T-helper 1 cell treated with Interleukin-12 subunit alpha and Interleukin-12 subunit beta and Interleukin-4 antibody, amounts not matched to agents 30 ng/mL and 1 ng/mL, for 36 hours (primary cell): Measurements from ENCODE around the gene SUGP2. TPM values are rescaled to one million over a fixed set of nuclear protein-coding genes. Genes with fewer than 3 reads are reported as not detected.

Source experiments
- intact Hi-C: fragments of 100-400 bp; cut with micrococcal nuclease; formaldehyde crosslinking; loops from one replicate; pipeline ENCODE4 v1.15.1; 2024
- total RNA-seq: library from RNA; stranded (reverse); gene quantifications from 2 replicates; pipeline ENCODE4 v1.2.3, GENCODE V29; 2022

Gene SUGP2
- total RNA-seq, 1 donor from 2014 or later: 117 TPM

DNA sequence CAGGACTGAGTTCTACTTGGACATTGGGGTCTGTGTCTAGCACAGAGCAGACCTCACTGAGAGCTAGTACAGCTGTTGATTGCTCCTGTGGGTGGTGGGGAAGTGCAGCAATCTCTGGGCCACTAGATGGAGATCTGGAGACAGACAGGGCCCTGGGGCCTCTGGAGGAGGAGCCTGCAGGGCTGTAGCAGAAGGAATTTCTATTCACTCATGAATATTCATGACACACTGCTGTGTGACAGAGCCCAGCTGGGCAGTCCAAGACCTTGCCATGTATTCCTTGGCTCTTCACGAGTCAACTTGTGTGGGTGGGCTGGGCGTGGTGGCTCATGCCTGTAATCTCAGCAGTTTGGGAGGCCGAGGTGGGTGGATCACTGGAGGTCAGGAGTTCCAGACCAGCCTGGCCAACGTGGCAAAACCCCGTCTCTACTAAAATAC lies 37.5 kb downstream of the SUGP2 start:
- intact Hi-C loops: loop anchor here (5.0 kb wide), 1 partner anchor 116 kb away; no protein-coding TSS in a partner anchor

DNA sequence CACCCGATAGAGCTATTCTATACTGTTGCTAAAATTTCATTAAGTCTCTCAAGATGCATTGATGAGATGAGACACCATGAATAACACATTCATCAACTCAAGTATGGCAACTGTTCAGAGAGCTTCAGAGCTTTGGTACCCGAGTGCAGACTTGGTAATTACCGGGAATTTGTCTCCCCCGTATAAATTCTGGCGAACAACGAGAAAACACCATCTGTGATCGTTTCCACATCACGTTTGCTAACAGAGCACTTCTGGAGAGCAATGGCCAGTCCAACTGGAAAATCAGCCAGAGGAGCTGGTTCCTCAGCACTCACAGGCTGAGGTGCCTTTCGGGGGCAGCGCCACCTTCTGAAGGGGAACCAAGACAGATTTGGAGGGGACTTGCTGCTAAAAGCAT lies 40.2 kb downstream of the SUGP2 start:
- intact Hi-C loops: no loop called here

- intact Hi-C loops: no loop called here
Measured at GRCh38 chr19:18992696-18993095, 40.6 kb downstream of the SUGP2 start.

DNA sequence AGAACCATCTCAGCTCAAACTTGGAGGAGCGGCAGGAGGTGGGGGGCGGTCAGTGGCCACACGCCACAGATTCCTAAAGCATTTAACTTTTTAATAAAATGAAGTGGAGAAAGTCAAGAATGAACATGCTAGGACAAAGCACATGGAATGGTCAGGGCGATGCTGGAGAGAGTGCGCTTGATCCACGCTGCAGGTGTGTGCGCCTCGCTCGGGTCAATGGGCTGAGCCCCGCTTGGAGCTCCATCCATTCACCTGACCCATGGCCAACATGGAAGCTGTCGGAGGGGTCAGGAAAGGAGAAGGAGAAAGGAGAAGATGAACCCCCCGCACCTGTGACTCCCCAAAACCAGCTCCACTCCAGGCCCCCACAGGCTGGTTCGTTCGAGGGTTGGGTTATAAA lies 41.8 kb downstream of the SUGP2 start:
- intact Hi-C loops: no loop called here

- intact Hi-C loops: no loop called here
Measured at GRCh38 chr19:18991006-18991405, 42.3 kb downstream of the SUGP2 start.

DNA sequence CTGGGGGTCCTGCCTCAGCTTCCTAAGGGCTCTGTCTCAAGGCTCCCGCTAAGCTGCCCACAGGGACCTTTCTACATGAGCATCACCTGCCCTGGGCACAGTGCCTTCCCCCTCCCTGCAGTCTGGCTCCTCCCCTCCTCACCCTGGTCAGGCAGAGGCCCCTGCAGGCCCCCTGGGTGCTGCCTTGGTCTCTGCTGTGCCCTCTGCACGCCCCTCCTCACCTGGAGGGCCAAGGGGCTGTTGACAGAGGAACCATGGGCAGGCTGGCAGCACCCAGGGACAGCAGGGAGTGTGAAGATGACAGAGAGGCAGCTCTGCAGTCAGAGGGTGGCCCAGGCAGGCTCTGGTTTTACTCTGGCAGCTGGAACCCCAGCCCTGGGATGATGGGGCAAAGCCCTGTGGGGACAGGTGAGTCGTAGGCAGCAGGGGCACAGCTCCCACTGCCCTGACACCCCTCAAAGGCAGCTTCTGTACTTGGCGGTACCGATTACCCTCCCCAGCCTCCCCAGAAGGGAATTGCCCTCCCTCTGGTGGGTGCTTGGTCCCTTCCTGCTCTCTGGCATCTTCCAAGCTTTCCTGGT lies 43.1 kb downstream of the SUGP2 start:
- intact Hi-C loops: no loop called here

DNA sequence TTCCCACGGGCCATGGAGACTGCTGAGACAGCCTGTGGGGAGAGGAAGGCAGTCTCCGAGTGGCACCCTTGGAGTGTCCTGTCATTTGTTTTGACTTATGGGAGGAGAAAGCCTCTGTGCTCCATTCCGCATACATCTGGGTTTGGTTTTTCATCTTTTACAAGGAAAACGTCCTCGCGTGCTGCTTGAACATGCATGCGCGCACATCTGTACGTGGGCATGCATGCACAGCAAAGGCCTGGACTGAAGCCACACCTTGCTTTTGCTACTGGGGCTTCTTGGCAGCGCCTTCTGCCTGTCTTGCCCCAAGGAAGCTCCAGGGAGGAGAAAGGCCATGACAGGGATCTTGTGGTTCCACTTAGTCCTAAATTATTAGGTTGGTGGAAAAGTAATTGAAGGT lies 44.0 kb downstream of the SUGP2 start:
- intact Hi-C loops: no loop called here

GRCh38 chr19:18987456-18987855 lies 45.9 kb downstream of the SUGP2 start:
- intact Hi-C loops: no loop called here

GRCh38 chr19:18985257-18985656 lies 48.1 kb downstream of the SUGP2 start:
- intact Hi-C loops: no loop called here

GRCh38 chr19:18984251-18984650 lies 49.1 kb downstream of the SUGP2 start:
- intact Hi-C loops: no loop called here

DNA sequence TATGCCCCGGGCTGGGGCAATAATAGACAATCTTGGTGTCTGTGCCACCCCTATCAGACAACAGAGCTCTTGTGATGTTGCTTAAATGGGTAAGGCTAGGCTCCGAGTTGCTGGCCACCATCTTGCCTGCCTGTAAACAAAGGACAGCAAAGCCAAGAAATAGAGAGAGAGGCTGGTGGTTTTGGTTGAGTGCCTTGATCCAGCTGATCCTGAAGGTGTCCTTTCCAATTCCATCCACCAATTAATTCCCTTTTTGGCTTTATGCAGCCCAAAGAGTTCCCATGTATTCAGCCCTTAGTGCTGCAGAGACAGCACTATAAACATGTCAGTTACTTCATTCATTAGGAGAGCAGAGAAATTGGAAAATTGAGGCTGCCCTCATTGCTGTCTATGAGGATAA lies 50.6 kb downstream of the SUGP2 start:
- intact Hi-C loops: no loop called here

- intact Hi-C loops: no loop called here
Measured at GRCh38 chr19:18980432-18981020, 52.8 kb downstream of the SUGP2 start.

- intact Hi-C loops: no loop called here
Measured at GRCh38 chr19:18978616-18979015, 54.7 kb downstream of the SUGP2 start.

DNA sequence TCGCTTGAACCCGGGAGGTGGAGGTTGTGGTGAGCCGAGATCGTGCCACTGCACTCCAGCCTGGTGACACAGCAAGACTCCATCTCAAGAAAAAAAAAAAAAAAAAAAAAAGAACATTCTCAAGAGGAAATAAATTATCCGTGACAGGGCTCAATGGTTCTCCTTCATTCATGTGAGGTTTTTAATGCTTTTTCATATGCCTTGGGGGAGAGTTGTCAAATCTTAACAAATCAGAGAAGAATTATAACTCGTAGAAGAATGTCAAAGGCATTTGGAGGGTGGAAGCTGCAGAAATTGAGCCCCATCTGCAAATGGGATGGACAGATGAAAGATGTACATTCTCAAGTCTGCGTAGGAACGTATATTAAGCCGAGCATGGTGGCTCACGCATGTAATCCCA lies 57.4 kb downstream of the SUGP2 start:
- intact Hi-C loops: no loop called here

GRCh38 chr19:18975011-18975410 lies 58.3 kb downstream of the SUGP2 start:
- intact Hi-C loops: no loop called here

- intact Hi-C loops: no loop called here
Measured at GRCh38 chr19:18972851-18973250, 60.5 kb downstream of the SUGP2 start.

GRCh38 chr19:18972301-18972811 lies 61.0 kb downstream of the SUGP2 start:
- intact Hi-C loops: no loop called here

DNA sequence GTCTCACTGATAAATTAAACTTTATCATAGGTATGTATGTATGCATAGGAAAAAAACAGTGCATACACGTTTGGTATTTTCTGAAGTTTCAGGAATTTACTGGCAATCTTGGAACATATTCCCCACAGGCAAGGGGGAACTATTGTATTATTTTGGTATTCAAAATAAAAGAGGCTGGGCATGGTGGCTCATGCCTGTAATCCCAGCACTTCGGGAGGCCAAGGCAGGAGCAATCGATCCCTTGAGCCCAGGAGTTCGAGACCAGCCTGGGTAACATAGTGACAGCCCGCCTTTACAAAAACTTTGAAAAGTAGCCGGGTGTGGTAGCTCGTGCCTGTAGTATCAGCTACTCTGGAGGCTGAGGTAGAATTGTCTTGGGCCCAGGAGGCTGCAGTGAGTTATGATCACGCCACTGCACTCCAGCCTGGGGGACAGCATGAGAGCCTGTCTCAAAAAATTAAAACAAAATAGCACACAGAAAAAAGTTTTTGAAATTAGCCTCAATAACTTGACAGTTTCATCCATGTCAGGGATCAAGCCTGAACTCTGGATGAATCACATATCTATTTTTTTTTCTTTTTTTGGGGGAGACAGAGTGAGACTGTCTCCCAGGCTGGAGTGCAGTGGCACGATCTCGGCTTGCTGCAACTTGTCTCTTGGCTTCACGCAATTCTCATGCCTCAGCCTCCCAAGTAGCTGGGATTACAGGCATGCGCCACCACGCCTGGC lies 63.2 kb downstream of the SUGP2 start:
- intact Hi-C loops: no loop called here

DNA sequence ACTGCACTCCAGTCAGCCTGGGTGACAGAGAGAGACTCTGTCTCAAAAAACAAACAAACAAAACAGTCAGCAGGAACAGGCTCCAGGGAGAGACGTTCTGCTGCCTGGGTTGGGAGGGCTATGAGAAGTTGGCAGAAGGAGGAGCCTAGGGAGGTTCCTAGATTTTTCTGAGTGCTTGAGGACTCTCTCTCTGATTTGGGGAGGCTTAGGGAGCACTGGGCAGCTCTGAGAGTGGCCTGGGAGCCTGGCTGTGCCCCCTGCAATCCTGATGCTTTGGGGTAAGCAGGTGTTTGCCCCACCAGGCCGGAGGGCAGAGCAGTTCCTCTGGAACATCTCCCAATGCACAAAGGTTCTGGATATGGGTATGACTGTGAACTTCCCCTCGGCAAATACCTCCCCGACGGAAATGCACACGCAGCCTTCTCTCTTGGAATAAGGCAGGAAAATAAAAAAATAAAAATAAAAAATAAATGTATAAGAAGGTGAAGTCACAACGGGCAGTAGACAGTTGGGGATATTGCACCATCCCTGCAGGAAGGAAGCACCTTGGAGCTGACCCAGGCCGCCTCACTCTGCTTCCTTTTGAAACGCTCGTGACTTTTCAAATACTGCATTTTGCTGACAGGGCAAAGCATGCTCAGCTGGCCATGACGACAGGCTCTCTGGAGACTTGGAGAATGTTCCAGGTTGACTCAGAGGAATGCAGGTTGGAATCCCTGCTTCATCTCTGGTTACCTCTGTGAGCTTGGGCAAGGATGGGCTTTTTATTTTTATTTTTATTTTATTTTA lies 65.8 kb downstream of the SUGP2 start:
- intact Hi-C loops: no loop called here

DNA sequence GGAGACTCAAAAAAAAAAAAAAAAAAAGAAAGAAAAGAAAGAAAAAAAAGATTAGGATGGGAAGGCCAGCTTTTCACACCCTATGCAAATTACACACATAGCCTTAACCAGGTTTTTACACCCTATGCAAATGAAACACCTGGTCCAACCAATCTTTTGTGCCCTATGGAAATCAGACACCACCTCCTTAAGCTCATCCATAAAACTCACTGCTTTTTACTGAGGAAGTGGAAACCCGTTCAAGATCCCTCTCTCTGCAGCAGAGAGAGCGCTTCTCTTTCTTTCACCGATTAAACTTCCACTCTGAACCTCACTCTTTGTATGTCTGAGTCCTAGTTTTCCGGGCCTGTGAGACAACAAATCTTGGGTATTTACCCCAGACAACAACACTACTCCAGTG lies 67.0 kb downstream of the SUGP2 start:
- intact Hi-C loops: no loop called here

GRCh38 chr19:18964121-18964520 lies 69.2 kb downstream of the SUGP2 start:
- intact Hi-C loops: no loop called here
